Measurements from ENCODE around the gene STUB1. TPM values are rescaled to one million over a fixed set of nuclear protein-coding genes. Genes with fewer than 3 reads are reported as not detected.

Gene STUB1
- total RNA-seq, 4 donors from 2014 or later, result 51.9 to 190 (median 134) TPM

DNA sequence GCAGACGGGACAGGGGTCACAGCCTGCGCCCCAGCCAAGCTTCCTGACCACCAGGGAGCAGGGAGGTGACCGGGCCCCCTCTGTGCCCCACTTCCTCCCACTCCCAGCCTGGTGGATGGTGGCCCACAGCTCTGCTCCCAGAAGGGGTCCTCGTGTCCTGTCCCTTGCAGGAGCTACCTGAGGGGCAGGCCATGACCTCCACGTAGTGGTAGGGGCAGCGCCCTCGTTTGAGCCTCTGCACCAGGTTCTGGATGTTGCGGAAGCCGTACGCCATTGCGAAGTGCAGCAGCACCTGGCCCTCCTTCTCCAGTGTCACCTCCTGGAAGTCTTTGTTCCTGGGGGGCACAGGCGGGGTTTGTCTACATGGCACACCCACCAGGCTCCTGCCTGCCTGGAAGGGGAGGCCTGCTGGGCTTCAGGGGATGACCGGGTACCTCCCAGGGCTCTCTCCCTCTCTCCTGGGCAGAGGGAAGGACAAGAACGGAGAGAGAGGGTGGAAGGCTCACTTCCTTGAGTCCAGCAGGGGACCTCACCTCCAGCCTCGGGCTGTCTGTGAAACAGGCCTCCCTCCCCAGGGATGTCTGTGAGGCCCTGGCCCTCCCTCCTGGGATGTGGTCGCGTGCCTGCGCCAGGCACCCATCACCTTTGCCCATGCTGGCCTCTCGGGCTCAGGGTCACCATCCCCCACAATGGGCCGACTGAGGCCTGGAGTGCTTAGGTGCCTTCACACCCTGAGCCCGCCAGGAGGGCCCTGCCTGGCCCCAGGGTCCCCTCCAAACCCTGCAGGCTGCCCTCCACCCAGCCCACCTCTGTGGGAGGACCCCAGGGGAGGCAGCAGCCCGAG is 50.7 kb downstream of the STUB1 start:
- no peak for TF ChIP-seq POLR2AphosphoS5 (IDR thresholded peaks at IDR 0.05)
- TF ChIP-seq EP300 (IDR thresholded peaks at IDR 0.05; ENCODE audit: low read depth), result no peak
- no peak for TF ChIP-seq POLR2A (IDR thresholded peaks at IDR 0.05)
- TF ChIP-seq, protein P1, sequence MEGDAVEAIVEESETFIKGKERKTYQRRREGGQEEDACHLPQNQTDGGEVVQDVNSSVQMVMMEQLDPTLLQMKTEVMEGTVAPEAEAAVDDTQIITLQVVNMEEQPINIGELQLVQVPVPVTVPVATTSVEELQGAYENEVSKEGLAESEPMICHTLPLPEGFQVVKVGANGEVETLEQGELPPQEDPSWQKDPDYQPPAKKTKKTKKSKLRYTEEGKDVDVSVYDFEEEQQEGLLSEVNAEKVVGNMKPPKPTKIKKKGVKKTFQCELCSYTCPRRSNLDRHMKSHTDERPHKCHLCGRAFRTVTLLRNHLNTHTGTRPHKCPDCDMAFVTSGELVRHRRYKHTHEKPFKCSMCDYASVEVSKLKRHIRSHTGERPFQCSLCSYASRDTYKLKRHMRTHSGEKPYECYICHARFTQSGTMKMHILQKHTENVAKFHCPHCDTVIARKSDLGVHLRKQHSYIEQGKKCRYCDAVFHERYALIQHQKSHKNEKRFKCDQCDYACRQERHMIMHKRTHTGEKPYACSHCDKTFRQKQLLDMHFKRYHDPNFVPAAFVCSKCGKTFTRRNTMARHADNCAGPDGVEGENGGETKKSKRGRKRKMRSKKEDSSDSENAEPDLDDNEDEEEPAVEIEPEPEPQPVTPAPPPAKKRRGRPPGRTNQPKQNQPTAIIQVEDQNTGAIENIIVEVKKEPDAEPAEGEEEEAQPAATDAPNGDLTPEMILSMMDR (IDR thresholded peaks at IDR 0.05), result no peak
- H3K4me3 ChIP-seq, result no peak overlapping the region
- peaks cover 21 to 29% (median 27%) of the 10 kb centered on the region in 4 donors for H3K4me1 ChIP-seq
- in situ Hi-C loops (cut with MboI; ENCODE audit: low pct_ligation_motif_present in 1 of 4, low pct_unique_long_range_greater_than_20kb in 1 of 4, low sequenced_read_pairs in 3 of 4), result no loop called here
- 80 to 100% methylated on average over 1 to 22 of the region's 22 CpGs for WGBS, 2 donors (ENCODE audit: low coverage in 1 of 2)
- H3K9me3 ChIP-seq, result no peaks in the 10 kb centered on the region
- DNase-seq, result no peak
- H3K27me3 ChIP-seq, result peaks cover 27% of the 10 kb centered on the region
- H3K36me3 ChIP-seq, result peaks cover 0 to 14% (median 5%) of the 10 kb centered on the region in 4 donors
- no peak overlapping the region for H3K27ac ChIP-seq
- intact Hi-C loops (cut with DNase I; ENCODE audit: low total_unique reads), result no loop called here

DNA sequence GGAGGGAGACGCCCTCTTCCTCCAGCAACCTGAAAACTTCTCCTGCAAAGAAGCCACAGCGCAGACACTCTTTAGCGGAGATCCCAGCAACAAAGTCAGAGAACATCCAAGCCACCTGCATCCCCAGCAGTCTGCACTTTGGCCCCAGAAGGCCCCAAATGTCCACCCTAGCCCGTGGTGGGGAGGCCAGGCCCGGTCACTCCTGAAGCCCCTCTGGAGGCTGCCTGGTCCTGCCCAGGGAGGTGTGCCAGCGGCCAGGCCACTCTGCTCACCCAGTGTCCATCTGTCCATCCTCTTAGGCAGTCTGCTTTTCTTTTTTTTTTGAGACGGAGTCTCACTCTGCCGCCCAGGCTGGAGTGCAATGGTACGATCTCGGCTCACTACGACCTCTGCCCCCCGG is 52.1 kb downstream of the STUB1 start:
- no peak overlapping the region for H3K4me3 ChIP-seq
- peaks cover 14% of the 10 kb centered on the region for H3K27me3 ChIP-seq
- peaks cover 0 to 14% (median 5%) of the 10 kb centered on the region in 4 donors for H3K36me3 ChIP-seq
- H3K4me1 ChIP-seq, result peaks cover 12 to 17% (median 16%) of the 10 kb centered on the region in 4 donors
- 93 to 94% methylated on average over 9 to 11 of the region's 12 CpGs for WGBS, 2 donors (ENCODE audit: low coverage in 1 of 2)
- no peak for DNase-seq
- no peak for TF ChIP-seq EP300 (IDR thresholded peaks at IDR 0.05; ENCODE audit: low read depth)
- TF ChIP-seq POLR2A (IDR thresholded peaks at IDR 0.05), result no peak
- TF ChIP-seq POLR2AphosphoS5 (IDR thresholded peaks at IDR 0.05), result no peak
- TF ChIP-seq, protein P1 (IDR thresholded peaks at IDR 0.05), result no peak
- in situ Hi-C loops (cut with MboI; ENCODE audit: low pct_ligation_motif_present in 1 of 4, low pct_unique_long_range_greater_than_20kb in 1 of 4, low sequenced_read_pairs in 3 of 4), result no loop called here
- no peaks in the 10 kb centered on the region for H3K9me3 ChIP-seq
- no peak overlapping the region for H3K27ac ChIP-seq
- intact Hi-C loops (cut with DNase I; ENCODE audit: low total_unique reads), result no loop called here

Other genes starting within 250 kb of the STUB1 start
- 100 to 1,000 TPM; 108 to 388 (median 175) TPM for gene CAPN15, start 152.7 kb upstream of the STUB1 start, total RNA-seq
- not detected for gene PRR35, start 120.0 kb upstream of the STUB1 start, total RNA-seq
- under 1 TPM in 3 of 4 donors, not detected in 1; 0.55 to 0.75 (median 0.64) TPM for gene NHLRC4, start 113.4 kb upstream of the STUB1 start, total RNA-seq
- gene PIGQ, start 110.4 kb upstream of the STUB1 start, total RNA-seq, result 100 to 1,000 TPM in 1 of 4 donors, 10 to 100 TPM in 3; 37.4 to 115 (median 56.0) TPM
- 100 to 1,000 TPM in 2 of 4 donors, 10 to 100 TPM in 2; 54.8 to 111 (median 83.5) TPM for gene RAB40C, start 90.3 kb upstream of the STUB1 start, total RNA-seq
- 10 to 100 TPM in 1 of 4 donors, 1 to 10 TPM in 3; 2.3 to 13.1 (median 4.2) TPM for gene WFIKKN1, start 49.4 kb upstream of the STUB1 start, total RNA-seq
- 10 to 100 TPM; 32.6 to 91.8 (median 86.7) TPM for gene METTL26, start 44.1 kb upstream of the STUB1 start, total RNA-seq
- 100 to 1,000 TPM; 158 to 267 (median 211) TPM for gene MCRIP2, start 38.6 kb upstream of the STUB1 start, total RNA-seq
- 100 to 1,000 TPM in 2 of 4 donors, 10 to 100 TPM in 2; 23.0 to 166 (median 90.2) TPM for gene WDR90, start 31.0 kb upstream of the STUB1 start, total RNA-seq
- gene RHOT2, start 12.3 kb upstream of the STUB1 start, total RNA-seq, result 100 to 1,000 TPM; 133 to 386 (median 259) TPM
- gene RHBDL1, start 4.7 kb upstream of the STUB1 start, total RNA-seq, result 10 to 100 TPM in 2 of 4 donors, 1 to 10 TPM in 2; 1.8 to 39.3 (median 8.1) TPM
- gene JMJD8, start 3.9 kb downstream of the STUB1 start, total RNA-seq, result 100 to 1,000 TPM in 1 of 4 donors, 10 to 100 TPM in 3; 40.0 to 261 (median 58.6) TPM
- 10 to 100 TPM in 2 of 4 donors, 1 to 10 TPM in 2; 3.4 to 15.3 (median 10.0) TPM for gene WDR24, start 10.0 kb downstream of the STUB1 start, total RNA-seq
- gene FBXL16, start 25.4 kb downstream of the STUB1 start, total RNA-seq, result 1 to 10 TPM in 2 of 4 donors, under 1 TPM in 1, not detected in 1; 0.60 to 3.5 (median 1.6) TPM
- gene METRN, start 34.7 kb downstream of the STUB1 start, total RNA-seq, result 10 to 100 TPM in 3 of 4 donors, 1 to 10 TPM in 1; 4.9 to 47.2 (median 35.2) TPM
- 10 to 100 TPM; 19.7 to 53.0 (median 38.2) TPM for gene ANTKMT, start 40.7 kb downstream of the STUB1 start, total RNA-seq
- gene CCDC78, start 46.0 kb downstream of the STUB1 start, total RNA-seq, result 10 to 100 TPM in 1 of 4 donors, 1 to 10 TPM in 1, under 1 TPM in 2; 0.40 to 24.3 (median 0.98) TPM
- gene HAGHL, start 46.7 kb downstream of the STUB1 start, total RNA-seq, result 10 to 100 TPM in 1 of 4 donors, 1 to 10 TPM in 3; 1.2 to 12.3 (median 5.5) TPM
- 100 to 1,000 TPM in 2 of 4 donors, 10 to 100 TPM in 2; 59.1 to 346 (median 102) TPM for gene CIAO3, start 60.6 kb downstream of the STUB1 start, total RNA-seq
- 10 to 100 TPM in 2 of 4 donors, 1 to 10 TPM in 1, not detected in 1; 4.9 to 21.2 (median 10.3) TPM for gene MSLN, start 80.3 kb downstream of the STUB1 start, total RNA-seq
- gene RPUSD1, start 108.0 kb downstream of the STUB1 start, total RNA-seq, result 10 to 100 TPM; 16.1 to 71.4 (median 24.8) TPM
- 10 to 100 TPM in 2 of 4 donors, 1 to 10 TPM in 2; 4.6 to 33.4 (median 12.9) TPM for gene CHTF18, start 108.2 kb downstream of the STUB1 start, total RNA-seq
- under 1 TPM in 1 of 4 donors, not detected in 3; 0.48 TPM for gene GNG13, start 120.3 kb downstream of the STUB1 start, total RNA-seq

All from transverse colon (tissue), 4 donors.